B cell (primary cell): Measurements from ENCODE around the gene ESR1.

ENCODE experiments used
- CTCF ChIP-seq: fragments of 200-600 bp; IDR thresholded peaks from one replicate; pipeline ENCODE4 v1.8.0; 2022; ENCODE audit warnings: antibody characterized with exemption, mild to moderate bottlenecking
- EZH2 ChIP-seq: IDR thresholded peaks from 2 replicates; pipeline ENCODE4 v1.6.1; 2012; ENCODE audit warnings: borderline replicate concordance, low read depth, mild to moderate bottlenecking, moderate library complexity, low read length; ENCODE audit not compliant: insufficient read depth, poor library complexity, severe bottlenecking

GRCh38 chr6:152136449-152136825 is 329.0 kb downstream of the ESR1 start:
- TF ChIP-seq CTCF (no peak), EZH2 (no peak)
